GM21390 (cell line): ENCODE data around the gene AP4E1.
"Not testable (repeated sequence)": the region's sequence is repeated elsewhere in the genome, so short reads cannot be mapped to it uniquely, and the experiment has no call there.

Source experiments
- ATAC-seq: cut with Tn5 transposase; IDR thresholded peaks from one replicate; pipeline ENCODE4 v1.9.1; 2021; ENCODE audit not compliant: unreplicated experiment

The AP4E1 gene

DNA sequence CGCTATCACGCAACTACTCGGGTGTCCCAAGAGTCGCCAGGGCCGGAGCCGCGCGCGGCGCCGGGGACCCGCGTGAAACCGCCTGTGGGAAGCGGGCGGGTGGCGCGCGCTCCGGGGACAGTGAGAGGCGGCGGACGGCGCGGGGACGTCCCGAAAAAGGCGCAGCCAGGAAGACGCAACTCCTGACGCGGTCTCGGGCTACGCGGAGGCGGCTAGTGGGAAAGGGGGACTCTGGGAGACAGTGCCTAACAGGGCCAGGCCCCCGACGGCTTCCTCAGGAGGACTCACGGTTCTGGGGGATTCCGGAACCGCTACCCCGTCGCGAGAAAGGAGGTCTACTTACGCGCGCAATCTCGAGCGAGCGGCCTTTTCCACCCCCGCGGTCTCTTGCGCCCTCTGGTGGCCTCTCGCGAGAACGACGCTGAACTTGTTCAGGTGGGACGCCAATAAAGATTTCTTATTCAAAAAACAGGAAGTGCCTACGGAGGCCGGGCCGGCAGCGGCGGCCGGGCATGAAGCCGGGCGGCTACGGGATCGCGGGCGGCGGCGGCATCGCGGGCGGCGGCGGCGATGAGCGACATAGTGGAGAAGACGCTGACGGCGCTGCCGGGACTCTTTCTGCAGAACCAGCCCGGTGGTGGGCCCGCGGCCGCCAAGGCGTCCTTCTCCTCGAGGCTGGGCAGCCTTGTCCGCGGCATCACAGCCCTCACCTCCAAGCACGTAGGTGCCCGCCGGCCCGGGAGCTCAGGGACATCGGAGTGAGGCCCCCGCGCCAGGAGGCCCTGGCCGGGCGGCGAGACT lies at the start of gene AP4E1:
Gene AP4E1 (plus strand): TSS at position 475 of the 801 bp plus-strand sequence. CDS start 96 bp downstream, at position 571.
- peak; percentile 53 for ATAC-seq

DNA sequence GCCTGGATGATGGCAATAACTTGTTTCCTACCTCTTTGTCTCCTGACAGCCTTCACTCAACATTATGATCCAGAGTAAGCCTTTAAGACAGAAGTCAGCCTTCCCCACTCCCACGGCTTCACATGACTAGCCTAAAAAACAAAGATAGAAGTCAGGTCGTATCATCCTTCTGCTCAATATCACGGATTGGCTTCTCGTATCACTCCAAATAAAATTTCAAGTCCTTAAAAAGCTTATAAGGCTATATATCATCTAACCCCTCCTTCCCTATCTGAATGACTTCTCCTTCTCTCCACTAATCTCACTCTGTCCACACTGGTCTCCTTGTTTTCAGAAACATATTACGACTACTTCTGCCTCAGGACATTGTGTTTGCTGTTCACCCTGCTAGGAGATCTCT lies 47.7 kb upstream of the AP4E1 start:
- ATAC-seq, result no peak

DNA sequence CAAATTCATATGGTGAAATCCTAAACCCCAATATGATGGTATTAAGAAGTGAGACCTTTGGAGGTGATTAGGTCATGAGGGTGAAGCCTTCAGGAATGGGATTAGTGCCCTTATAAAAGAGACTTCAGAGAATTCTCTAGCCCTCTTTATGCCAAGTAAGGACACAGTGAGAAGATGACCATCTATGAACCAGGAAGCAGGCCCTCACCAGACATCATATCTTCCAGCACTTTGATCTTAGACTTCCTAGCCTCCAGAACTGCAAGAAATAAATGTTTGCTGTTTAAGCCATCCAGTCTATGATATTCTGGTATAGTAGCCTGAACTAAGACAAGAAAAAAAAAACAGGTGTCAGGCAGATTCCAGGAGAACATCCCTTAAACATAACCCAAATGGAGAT lies 45.9 kb upstream of the AP4E1 start:
- ATAC-seq, result no peak

DNA sequence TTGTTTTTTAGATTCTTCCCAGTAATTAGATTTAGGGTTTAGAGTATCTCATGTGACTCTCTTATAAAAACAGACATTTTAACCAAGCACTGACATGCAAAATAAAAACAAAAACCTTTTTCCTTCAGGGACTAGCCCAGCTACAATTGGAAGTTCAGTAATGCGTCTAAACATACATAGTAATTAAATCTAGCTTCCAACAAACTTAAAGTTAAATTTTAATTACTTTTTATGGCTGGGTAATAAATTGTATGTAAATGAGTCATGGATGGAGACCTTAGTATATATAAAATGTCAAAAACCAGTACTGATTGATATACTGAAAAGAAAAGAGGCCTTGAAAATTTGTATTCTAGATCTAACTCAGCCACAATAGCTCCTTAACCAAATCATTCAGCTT lies 43.6 kb upstream of the AP4E1 start:
- no peak for ATAC-seq

DNA sequence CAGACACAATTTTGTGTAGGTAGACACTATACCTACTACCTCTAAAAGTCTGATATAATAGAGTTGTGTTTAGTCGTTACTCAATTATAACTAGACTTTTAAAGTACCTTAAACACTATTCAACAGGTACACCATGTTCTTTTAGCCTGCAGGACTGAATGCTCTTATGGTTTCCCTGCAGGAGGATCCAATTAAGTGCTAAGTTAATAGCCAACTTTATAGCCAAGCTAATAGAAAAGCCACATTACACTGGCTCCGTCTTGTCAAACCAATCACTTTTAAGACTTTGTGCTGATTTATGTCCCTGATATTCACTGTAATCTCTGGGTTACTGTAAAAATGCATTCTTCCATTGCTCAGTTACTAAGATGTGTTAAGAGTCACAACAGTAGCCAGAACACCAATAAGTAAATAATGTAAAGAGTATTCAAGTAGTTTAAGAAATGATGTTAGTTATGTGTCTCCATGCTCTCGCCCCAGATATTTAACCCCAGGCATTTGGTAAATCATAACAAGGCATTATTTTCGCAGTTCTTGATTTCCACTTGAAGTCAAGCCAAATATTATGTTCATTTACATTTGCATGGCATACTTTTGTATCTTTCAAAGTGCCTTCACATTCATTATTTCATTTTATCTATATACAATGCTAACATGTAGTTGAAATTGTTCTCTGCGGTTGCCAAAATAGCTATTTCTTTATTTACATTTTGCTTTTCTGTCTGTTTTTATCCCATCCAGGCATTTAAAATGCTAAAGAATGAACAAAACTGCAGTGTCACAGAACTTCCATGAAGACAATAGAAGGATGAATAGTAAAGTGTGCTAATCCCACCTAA lies 42.7 kb upstream of the AP4E1 start:
- no peak for ATAC-seq

DNA sequence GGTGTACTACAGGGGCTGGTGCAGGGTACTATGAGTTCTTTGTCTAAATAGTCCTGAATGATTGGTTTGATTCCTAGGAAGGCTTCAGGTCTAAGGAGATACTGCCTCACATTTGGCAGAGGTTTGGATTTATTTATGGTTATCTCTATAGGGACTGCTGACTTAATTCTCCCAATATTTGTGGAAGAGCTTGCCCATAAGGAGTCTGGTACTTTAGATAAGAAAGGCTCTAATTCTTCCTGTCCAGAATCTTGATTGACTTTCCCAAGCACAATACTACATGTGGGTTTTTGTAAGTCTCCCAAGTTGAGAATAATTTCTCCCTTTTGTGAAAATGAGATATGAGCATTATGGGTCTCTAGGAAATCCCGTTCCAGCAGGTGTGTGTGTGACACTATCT lies 36.7 kb upstream of the AP4E1 start:
- ATAC-seq, result no peak

DNA sequence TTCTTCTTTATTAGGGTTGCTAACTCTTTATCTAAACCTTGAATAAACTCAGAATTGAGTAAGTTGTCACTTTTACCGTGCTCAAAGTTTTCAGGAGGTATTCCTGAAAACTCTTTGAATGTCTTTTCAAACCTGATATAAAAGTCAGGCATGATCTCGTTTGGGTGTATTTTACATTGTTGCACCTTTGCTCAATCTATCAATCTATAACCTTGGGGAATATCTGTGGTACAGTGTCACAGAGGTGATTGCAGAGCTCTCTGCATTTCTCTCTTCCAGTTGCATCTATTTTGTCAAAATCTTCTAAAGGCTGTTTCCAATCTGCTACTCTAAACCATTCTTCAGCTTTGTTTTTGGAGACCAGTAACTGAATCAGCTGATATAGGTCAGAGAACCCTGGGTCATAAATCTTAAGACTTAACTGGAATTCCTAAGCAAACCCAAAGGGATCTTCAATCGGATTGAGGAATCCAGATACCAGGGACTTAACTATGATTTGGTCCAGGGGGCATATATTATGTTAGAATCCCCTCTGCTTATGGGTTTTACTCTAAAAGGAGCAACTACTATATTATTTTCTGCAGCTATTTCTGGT lies 35.6 kb upstream of the AP4E1 start:
- ATAC-seq, result no peak

DNA sequence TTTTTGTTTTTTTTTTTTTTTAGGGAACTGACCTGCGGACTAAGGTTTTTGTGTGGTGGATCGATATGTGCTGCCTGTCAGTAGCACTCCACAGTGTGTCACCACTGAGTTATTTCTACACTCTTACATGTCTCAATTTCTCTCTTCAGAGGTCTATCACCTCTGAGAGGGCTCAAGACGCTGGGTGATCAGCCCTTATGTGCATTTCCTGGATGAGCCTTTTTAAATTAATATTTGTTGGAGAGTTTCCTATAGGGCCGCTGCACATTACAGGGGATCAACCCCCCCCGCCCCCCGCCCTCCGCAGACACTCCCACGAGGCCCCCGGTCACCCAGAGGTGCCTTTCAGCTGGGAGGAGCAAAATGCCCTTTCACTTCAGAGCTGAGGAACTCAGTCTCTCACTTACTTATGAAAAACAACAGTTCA lies 34.5 kb upstream of the AP4E1 start:
- no peak for ATAC-seq

DNA sequence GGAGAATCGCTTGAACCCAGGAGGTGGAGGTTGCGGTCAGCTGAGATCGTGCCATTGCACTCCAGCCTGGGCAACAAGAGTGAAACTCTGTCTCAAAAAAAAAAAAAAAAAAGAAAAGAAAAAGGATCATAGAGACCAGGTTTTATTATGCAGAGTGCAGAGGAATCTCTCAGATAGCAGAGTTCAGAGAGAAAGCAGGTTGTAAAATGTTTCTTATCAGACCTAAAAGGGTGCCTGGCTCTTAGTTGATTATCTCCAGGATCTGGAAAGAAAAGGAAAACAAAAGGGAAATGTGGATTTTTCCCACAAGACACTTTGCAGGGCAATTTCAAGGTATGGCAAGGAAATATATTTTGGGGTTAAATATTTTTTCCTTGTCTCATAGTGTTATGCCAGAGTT lies 33.2 kb upstream of the AP4E1 start:
- not testable (repeated sequence) for ATAC-seq

DNA sequence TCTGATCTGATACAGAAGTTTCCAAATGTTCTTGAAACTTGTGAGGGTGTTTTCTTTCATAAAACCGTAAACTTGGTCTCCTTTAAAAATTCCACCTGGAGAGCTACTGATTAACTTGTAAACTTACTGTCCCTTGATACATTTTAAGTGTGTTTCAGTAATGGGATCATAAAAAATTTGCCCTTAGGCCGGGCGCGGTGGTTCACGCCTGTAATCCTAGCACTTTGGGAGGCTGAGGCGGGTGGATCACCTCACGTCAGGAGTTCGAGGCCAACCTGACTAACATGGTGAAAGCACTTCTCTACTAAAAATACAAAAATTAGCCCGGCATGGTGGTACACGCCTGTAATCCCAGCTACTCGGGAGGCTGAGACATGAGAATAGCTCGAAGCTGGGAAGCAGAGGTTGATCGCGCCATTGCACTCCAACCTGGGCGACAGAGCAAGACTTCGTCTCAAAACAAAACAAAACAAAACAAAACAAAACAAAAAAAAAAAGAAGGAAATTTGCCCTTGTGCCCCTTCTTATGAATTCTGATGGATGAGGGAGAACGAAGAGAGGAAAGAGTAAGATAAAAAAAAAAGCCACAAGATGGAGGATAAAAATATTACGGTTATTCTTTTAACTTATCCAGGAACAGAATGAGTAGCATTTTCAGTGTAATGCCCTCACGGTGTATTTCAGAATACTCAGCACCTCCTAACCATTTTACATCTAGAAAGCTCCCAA lies 32.1 kb upstream of the AP4E1 start:
- ATAC-seq, result no peak

DNA sequence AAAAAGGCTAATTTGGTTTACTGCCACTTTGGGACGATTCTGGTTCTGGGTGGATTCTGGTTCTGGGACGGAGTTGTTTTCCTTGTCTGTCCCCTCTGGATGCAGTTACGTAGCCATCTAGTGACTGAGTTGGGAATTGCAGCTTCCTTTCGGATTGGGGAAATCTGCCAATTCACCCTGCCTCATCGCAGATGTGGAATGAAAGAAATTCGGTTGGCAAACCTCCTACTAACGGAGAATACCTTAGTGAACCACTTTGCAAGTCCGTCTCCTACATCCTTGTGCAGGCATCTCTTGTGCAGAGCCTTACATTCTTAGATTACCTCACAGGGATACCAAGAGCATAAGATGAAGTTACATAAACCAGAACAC lies 31.5 kb upstream of the AP4E1 start:
- no peak for ATAC-seq

DNA sequence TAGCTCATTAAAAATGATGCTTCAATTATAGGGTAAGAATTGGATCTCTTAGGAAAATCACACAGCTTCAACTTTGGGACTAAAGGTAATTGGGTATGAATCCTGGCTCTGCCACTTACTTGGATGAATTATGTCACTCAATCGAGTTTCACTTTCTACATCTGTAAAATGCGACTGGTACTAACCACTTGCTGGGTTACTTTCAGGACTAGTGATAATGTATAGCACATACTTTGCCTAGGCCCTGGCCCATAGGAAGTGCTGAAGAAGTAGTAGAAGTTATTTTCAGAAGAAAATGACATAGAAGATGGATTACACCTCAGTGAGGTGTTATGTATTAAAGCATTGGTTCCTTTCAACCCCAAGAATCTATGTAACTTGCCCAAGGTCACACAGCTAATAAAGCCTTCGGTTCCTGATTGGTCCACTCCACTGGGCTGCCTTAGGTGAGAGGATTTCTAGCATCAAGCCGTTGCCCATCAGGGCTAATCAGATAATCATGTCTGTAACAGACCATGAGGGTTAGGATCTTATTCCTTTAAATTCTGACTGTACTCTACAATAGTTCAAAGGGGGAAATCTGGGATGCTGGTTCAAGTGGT lies 29.4 kb upstream of the AP4E1 start:
- peak; percentile 57 for ATAC-seq

DNA sequence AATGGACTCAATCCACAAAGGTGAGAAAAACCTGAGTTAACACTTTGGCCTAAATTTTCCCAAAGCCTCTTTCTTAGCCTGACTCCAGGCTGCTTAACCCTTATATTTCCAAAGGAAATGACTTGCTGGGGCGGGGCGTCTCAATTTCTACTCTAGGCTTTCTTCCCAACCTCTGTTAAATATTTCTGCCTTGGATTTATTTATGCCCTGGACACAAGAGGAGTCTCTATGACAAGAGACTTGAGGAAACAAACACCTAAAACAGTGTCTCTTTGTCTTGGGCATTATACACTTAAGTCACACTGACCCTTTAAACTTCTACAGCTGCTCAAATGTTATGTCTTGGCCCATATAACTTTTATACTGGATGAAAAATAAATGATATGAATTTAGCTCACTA lies 28.3 kb upstream of the AP4E1 start:
- ATAC-seq, result no peak

DNA sequence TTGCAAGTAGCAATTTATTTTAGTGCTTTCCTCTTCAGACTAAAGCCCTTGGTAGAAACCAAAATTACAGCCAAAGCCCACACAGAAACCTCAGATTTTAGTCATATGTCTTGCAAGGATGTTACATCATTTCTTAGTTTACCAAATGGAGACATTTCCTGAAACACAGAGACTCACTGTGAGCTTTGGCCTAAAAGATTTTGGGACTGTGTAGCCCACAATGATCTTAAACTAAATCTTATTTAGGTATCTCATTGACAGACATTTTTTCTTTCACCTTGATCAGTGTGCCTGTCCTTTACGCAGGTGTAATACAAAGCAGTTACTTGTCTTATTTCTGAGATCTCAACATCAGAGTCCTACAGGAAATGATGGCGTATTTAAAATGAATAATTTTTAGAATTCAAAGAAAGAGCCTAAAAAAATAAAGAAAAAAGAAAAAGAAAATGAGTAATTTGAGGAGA lies 27.8 kb upstream of the AP4E1 start:
- peak; percentile 32 for ATAC-seq

DNA sequence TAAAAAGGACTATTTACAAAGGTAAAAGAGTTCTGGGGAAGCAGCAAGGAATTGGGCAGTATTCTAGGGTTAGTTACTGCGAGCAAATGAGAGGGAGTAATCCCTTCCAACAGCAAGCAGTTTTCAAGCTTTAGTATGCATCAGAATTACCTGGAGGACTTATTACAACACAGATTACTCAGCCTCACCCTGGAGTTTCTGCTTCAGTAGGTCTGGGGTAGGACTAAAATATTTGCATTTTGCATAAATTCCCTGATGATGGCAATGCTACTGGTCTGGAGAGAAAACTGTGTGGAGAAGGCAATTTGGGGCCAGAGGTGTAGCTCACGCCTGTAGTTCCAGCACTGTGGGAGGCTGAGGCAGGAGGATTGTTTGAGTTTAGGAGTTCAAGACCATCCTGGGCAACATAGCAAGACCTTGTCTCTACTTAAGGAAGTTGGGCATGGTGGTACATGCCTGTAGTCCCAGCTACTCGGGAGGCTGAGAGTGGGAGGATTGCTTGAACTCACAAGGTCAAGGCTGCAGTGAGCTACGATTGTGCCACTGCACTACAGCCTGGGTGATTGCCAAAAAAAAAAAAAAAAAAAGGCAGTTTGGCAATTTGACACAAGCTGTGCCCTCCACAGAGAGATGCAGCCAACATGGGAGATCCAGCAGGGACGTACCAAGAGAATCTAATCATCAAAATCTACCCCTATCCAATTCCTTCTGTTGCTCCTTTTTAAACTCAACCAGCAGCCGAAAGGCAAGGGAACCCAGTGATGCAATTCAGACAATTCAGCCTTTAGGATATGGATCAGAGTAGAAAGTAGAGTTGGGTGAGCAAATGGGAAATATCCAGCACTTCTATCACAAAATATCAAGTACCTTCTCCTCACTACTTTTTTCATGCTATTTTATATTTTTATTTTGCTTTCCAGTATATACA lies 27.1 kb upstream of the AP4E1 start:
- ATAC-seq, result no peak

DNA sequence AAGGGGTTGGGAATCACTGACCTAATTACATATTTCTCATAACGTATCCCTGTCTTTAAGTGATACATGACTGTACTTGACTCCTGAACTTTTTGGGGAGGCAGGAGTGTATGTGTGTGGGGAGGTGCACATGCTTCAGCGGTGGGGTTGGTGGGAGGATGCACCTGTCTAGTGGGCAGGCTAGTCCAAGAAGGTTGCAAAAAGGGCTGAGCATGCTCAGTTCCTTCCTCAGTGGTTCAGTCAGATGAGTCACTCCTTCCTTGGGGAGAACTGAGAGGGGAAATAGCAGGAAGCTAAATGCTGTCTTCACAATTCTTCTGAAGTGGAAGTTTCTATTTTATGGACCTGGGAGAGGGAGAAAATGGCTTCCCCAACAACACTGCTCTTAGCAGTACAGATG lies 24.6 kb upstream of the AP4E1 start:
- ATAC-seq, result no peak

DNA sequence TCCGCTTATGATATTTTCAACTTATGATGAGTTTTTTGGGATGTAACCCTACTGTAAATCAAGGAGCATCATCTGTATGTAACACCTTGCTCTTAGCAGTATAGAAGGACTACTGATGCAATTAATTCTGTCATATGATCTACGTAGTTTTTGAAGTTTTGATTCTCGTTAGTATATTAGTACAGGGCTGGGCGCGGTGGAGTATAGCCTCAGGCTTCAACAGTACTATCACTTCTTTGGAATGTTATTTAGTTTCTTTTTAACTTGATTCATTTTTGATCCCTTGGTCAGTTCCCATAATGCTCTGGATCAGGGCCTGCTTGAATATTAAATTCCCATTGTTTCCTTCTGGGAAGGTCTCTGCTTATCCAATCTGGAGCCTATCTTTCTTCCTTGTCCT lies 23.9 kb upstream of the AP4E1 start:
- no peak for ATAC-seq

DNA sequence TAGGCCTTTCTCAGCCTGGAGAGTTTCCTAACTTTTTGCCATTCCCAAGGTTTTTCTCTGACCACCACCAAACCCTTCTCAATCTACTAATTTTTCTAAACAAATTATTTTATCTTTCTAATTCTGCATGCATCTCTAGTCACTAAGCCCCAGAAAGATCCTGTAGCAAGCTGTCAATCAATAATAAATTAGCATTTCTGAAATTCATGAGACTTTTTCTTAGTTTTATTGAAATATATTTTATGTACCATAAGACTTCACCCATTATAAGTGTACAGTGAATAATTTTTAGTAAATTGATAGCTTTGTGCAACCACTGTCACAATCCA lies 22.4 kb upstream of the AP4E1 start:
- no peak for ATAC-seq

DNA sequence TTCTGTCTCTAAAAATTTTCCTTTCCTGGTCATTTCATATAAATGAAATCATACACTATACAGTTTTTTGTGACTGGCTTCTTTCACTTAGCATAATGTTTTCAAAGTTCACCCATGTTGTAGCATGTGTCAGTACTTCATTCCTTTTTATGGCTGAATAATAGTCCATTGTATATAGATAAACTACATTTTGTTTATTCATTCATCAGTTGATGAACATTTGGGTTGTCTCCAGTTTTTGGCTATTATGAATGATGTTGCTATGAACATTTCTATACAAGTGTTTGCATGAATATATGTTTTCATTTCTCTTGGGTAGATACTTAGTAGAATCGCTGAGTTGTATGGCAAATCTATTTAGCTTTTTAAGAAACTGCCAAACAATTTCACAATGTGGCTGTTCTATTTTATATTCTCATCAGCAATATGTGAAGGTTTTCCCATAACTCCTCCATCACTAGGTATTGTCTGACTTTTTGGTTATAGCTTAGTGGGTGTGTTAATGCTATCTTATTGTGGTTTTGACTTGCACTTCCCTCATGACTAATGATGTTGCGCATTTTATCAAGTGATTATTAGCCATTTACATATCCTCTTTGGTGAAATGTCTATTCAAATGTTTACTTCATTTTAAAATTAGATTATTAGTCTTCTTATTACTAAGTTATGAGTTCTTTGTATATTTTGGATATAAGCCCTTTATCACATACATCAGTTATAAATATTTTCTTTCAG lies 21.7 kb upstream of the AP4E1 start:
- no peak for ATAC-seq
